Measurements from ENCODE around the gene DLEU7. TPM values are rescaled to one million over a fixed set of nuclear protein-coding genes. Genes with fewer than 3 reads are reported as not detected.

Gene DLEU7
- total and polyA plus RNA-seq, 9 of the 15 experiments (the other 6 are each of a cell fraction or from before 2014, with no cell fraction given): 0.03 to 0.06 TPM; not detected in 7

- CTCF ChIA-PET (ENCODE audit: low intra/inter-chr PET ratio): no interaction called here
- Histone ChIP-seq H3K79me2 (ENCODE audit: control insufficient read depth, insufficient read depth, low read length) (no peaks in the 10 kb centered on the region), H2AFZ (ENCODE audit: low read depth, low read length) (no peak overlapping the region), H3K36me3 (ENCODE audit: control insufficient read depth, insufficient read depth, low read length) (no peaks in the 10 kb centered on the region), H3K9ac (ENCODE audit: insufficient read depth in 1 of 2, low read depth in 2 of 2, low read length in 2 of 2) (no peak overlapping the region), H4K20me1 (replicated peaks; ENCODE audit: control insufficient read depth, insufficient read depth, low read length) (no peaks in the 10 kb centered on the region), H3K27ac (ENCODE audit: extremely low read depth, low read depth, low read length) (no peak overlapping the region), H3K9me1 (ENCODE audit: control insufficient read depth, insufficient read depth, low read length) (no peaks in the 10 kb centered on the region), H3K27me3 (ENCODE audit: control insufficient read depth in 2 of 2, insufficient read depth in 2 of 2, low read length in 2 of 2) (peaks cover 3 to 8% of the 10 kb centered on the region in 2 experiments; a peak in 3 of 5 replicates), H3K9me3 (replicated peaks; ENCODE audit: control insufficient read depth, insufficient read depth, low read depth, low read length) (no peaks in the 10 kb centered on the region), H3K4me3 (no peak overlapping the region), H3K4me2 (ENCODE audit: insufficient read depth, low read length) (no peak overlapping the region), H3K4me1 (replicated peaks in 1 of 2; ENCODE audit: control insufficient read depth in 2 of 2, insufficient read depth in 2 of 2, low read length in 2 of 2) (no peaks in the 10 kb centered on the region)
- 6% methylated on average over 10 of the region's 10 CpGs for WGBS (ENCODE audit: insufficient coverage, low coverage, missing lambda C conversion rate)
- BruUV-seq (replicated peaks): no TSS peak
- ATAC-seq: no peak
- in situ Hi-C loops (cut with MboI) (no loop called here), intact Hi-C loops (cut with micrococcal nuclease) (no loop called here)
- no peak for FAIRE-seq
- no peak for DNase-seq (ENCODE audit: extremely low read depth in 1 of 4, low spot score in 3 of 4)
- POLR2A ChIA-PET: no interaction called here
- TF ChIP-seq MEIS2 (IDR thresholded peaks at IDR 0.05; ENCODE audit: partially characterized antibody) (no peak), IRF2 (CRISPR knock-in tag; IDR thresholded peaks at IDR 0.05) (no peak), E2F8 (IDR thresholded peaks at IDR 0.05; ENCODE audit: low read depth, partially characterized antibody) (no peak), ZNF24 (IDR thresholded peaks at IDR 0.05) (no peak), POLR2B (IDR thresholded peaks at IDR 0.05; ENCODE audit: low read depth, partially characterized antibody) (no peak), NR3C1 (CRISPR knock-in tag; IDR thresholded peaks at IDR 0.05) (no peak), NFIX (CRISPR knock-in tag; IDR thresholded peaks at IDR 0.05; ENCODE audit: low read depth) (no peak), POLR3G (IDR thresholded peaks at IDR 0.05; ENCODE audit: extremely low read depth, insufficient read length, insufficient replicate concordance) (no peak), FOXO4 (CRISPR knock-in tag; IDR thresholded peaks at IDR 0.05) (no peak), YY1 (IDR thresholded peaks at IDR 0.05; ENCODE audit: borderline replicate concordance in 1 of 3, control insufficient read depth in 1 of 3, extremely low read depth in 1 of 3, insufficient read depth in 3 of 3, insufficient read length in 1 of 3, insufficient replicate concordance in 2 of 3, low read depth in 1 of 3, low read length in 2 of 3) (no peak), STAT5A (IDR thresholded peaks at IDR 0.05; ENCODE audit: borderline replicate concordance, low read length) (no peak)
- TF ChIP-seq, protein P1, sequence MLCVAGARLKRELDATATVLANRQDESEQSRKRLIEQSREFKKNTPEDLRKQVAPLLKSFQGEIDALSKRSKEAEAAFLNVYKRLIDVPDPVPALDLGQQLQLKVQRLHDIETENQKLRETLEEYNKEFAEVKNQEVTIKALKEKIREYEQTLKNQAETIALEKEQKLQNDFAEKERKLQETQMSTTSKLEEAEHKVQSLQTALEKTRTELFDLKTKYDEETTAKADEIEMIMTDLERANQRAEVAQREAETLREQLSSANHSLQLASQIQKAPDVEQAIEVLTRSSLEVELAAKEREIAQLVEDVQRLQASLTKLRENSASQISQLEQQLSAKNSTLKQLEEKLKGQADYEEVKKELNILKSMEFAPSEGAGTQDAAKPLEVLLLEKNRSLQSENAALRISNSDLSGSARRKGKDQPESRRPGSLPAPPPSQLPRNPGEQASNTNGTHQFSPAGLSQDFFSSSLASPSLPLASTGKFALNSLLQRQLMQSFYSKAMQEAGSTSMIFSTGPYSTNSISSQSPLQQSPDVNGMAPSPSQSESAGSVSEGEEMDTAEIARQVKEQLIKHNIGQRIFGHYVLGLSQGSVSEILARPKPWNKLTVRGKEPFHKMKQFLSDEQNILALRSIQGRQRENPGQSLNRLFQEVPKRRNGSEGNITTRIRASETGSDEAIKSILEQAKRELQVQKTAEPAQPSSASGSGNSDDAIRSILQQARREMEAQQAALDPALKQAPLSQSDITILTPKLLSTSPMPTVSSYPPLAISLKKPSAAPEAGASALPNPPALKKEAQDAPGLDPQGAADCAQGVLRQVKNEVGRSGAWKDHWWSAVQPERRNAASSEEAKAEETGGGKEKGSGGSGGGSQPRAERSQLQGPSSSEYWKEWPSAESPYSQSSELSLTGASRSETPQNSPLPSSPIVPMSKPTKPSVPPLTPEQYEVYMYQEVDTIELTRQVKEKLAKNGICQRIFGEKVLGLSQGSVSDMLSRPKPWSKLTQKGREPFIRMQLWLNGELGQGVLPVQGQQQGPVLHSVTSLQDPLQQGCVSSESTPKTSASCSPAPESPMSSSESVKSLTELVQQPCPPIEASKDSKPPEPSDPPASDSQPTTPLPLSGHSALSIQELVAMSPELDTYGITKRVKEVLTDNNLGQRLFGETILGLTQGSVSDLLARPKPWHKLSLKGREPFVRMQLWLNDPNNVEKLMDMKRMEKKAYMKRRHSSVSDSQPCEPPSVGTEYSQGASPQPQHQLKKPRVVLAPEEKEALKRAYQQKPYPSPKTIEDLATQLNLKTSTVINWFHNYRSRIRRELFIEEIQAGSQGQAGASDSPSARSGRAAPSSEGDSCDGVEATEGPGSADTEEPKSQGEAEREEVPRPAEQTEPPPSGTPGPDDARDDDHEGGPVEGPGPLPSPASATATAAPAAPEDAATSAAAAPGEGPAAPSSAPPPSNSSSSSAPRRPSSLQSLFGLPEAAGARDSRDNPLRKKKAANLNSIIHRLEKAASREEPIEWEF (CRISPR knock-in tag; IDR thresholded peaks at IDR 0.05): no peak
Observed at GRCh38 chr13:50842251-50842989, 1.1 kb downstream of the DLEU7 start.

Data from K562 (cell line).